Fibroblast of pulmonary artery (primary cell): Measurements from ENCODE around the gene TRIB2.

Source experiments
- DNase-seq: peaks from one replicate; pipeline ENCODE4 v3.0.0-alpha.2; 2010; ENCODE audit warnings: low read depth
- H3K4me3 ChIP-seq: replicated peaks from 2 replicates; pipeline ENCODE4 v1.5.1; 2011; ENCODE audit warnings: low read depth, mild to moderate bottlenecking, control low read depth, low read length, moderate library complexity
- TF ChIP-seq, protein P1 (sequence below): IDR thresholded peaks from 2 replicates; pipeline ENCODE4 v1.5.1; 2011; ENCODE audit warnings: mild to moderate bottlenecking, control low read depth, low read length, inconsistent platforms; ENCODE audit errors: missing control alignments

Gene TRIB2

DNA sequence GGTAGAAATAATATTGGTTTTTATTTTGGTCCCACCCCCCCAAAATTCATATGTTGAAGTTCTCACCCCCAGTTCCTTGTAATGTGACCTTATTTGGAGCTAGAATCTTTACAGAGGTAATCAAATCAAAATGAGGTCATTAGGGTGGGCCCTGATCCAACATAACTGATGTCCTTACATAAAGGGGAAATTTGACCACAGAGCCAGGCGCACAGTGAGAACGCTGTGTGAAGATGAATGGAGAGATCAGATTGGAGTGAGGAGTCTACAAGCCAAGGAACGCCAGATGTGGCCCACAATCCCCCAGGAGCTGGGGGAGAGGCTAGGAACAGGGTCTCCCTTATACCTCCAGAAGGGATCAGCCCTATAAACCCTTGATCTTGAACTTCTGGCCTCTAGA, 31.6 kb upstream of the TRIB2 start:
- peak; percentile 73 for DNase-seq
- TF ChIP-seq, protein P1, sequence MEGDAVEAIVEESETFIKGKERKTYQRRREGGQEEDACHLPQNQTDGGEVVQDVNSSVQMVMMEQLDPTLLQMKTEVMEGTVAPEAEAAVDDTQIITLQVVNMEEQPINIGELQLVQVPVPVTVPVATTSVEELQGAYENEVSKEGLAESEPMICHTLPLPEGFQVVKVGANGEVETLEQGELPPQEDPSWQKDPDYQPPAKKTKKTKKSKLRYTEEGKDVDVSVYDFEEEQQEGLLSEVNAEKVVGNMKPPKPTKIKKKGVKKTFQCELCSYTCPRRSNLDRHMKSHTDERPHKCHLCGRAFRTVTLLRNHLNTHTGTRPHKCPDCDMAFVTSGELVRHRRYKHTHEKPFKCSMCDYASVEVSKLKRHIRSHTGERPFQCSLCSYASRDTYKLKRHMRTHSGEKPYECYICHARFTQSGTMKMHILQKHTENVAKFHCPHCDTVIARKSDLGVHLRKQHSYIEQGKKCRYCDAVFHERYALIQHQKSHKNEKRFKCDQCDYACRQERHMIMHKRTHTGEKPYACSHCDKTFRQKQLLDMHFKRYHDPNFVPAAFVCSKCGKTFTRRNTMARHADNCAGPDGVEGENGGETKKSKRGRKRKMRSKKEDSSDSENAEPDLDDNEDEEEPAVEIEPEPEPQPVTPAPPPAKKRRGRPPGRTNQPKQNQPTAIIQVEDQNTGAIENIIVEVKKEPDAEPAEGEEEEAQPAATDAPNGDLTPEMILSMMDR: no peak
- H3K4me3 ChIP-seq: no peak overlapping the region

DNA sequence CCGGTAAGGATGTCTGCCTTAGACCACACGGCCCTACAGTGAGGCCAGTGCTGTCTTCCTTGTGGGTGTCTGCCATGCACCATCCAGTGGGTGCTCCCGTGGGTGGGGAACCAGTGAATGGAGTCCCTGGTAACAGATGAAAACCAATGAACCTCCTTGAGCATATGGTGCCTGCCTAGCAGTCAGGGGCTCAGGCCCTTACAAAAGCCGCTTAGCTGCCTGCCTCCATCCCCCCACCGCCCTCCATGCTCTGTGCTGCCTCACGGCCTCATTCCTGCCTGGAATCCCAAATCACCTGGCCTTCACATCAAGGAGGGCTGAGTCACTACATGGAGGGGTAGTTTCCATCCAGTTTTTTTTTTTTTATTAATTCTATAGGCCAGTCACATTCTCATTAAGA, 30.8 kb upstream of the TRIB2 start:
- no peak for DNase-seq
- no peak overlapping the region for H3K4me3 ChIP-seq
- TF ChIP-seq, protein P1: no peak

DNA sequence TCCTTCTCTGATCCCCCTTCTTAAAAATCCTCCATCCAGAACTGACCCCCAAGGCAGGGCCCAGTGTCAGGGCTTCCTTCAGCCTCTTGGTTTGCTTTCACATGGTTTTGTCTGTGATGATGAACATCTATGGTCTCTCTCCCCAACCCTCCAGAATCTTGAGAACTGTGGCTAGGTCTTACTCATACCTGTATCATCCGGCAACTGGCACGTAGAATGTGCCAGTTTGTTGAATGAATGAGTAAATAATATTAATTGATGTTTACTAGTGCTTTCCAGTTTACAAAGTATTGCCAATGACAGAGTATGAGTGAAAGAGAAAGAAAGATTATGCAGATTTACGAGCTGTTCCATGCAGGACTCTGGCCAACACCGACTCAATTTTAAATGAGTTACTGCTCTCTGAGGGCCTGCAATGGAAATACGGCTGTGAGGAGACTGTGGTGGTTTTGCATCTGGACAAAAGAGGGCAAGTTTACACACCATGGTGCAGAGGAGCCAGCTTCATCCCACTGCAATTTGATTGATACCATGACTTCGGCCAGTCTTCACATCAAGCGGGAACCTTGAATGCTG, 29.9 kb upstream of the TRIB2 start:
- no peak overlapping the region for H3K4me3 ChIP-seq
- TF ChIP-seq, protein P1: no peak
- DNase-seq: no peak

DNA sequence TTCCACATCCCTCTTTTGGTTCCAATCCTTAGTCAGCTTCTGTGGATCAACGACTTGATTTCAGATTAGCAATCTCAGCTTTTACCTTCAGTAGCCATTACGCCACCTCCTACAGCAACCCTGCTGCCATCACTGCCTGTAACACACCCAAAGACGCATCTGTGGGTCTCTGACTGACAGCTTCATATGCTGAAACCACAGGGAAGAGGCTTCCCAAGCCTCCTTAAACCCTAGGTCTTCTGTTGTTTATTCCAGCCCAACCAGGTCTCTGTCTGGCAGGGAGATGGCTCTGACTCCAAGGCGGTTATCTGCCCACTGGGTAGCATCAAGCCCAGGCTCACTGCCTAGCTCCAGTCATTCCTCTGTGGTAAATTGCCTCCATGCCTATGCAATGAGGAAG, 28.6 kb upstream of the TRIB2 start:
- no peak for DNase-seq
- no peak overlapping the region for H3K4me3 ChIP-seq
- TF ChIP-seq, protein P1: no peak

DNA sequence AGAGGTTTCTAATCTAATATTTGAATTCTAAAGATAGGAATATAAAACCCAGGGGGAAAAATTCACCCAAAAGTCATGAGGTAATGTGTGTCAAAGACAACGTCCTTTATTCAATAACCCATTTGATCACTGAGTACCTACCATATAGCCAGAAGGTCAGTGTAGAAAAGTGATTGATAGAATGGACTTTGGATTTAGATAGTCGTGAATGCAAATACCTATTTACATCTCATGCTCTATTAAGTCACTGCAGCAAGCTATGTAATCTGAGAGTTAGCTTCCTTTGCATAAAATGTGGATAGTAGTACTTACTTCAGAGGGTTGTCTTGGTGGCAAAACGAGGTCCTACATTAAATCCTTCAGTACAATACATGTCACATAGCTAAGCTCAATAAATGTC, 27.8 kb upstream of the TRIB2 start:
- no peak for DNase-seq
- TF ChIP-seq, protein P1: no peak

DNA sequence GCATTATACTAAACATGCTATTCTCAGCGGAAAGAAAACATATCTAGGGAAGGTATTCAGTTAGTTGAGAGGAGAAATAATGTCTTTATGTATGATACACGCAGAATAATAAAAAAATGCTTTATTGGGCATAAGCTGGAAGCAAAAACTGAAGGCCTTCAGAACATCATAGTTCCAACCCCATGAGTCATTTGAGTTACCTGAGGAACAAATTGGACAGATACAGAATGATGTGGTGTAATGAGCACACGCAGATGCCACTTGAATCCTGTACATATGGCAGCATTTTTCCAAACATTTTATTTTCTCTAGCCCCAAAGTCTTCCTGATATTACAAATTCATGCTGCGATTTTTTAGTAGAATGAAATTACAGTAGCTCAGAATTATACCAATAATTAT, 23.2 kb upstream of the TRIB2 start:
- TF ChIP-seq, protein P1: no peak
- DNase-seq: no peak
- no peak overlapping the region for H3K4me3 ChIP-seq

More for the DNA sequence above, 27.8 kb upstream of the TRIB2 start:
- no peak overlapping the region for H3K4me3 ChIP-seq
